Sigmoid colon (tissue), 7 donors: Measurements from ENCODE around the gene ZNF79. TPM values are rescaled to one million over a fixed set of nuclear protein-coding genes. Genes with fewer than 3 reads are reported as not detected.

Experiments used
- DNase-seq: peaks from one replicate; pipeline ENCODE4 v3.0.0-alpha.2; 2019
- H3K27ac ChIP-seq, 4 donors: fragments of 200-600 bp; sonication (generic); one replicate each; pipeline ENCODE4 v1.5.1; 2016 to 2019; ENCODE audit warnings: mild to moderate bottlenecking in 1 of 4
- H3K27me3 ChIP-seq, 3 donors: fragments of 200-600 bp; sonication (generic); one replicate each; pipeline ENCODE4 v1.5.1; 2019; ENCODE audit warnings: mild to moderate bottlenecking in 1 of 3
- H3K36me3 ChIP-seq, 4 donors: fragments of 200-600 bp; sonication (generic); one replicate each; pipeline ENCODE4 v1.5.1; 2016 to 2019
- H3K4me1 ChIP-seq, 4 donors: fragments of 200-600 bp; sonication (generic); one replicate each; pipeline ENCODE4 v1.5.1; 2017 to 2019
- H3K4me3 ChIP-seq, 4 donors: fragments of 200-600 bp; sonication (generic); one replicate each; pipeline ENCODE4 v1.5.1; 2017 to 2019; ENCODE audit warnings: mild to moderate bottlenecking in 2 of 4, moderate library complexity in 1 of 4
- H3K9me3 ChIP-seq, 4 donors: fragments of 200-600 bp in 3 of 4; sonication (generic) in 3 of 4; one replicate each; pipeline versions ENCODE4 v1.5.1 to v1.6.1; 2013 to 2019
- EP300 ChIP-seq, 4 donors: sonication (generic); formaldehyde crosslinking; IDR thresholded peaks; one replicate each; pipeline ENCODE4 v1.6.1; 2017; ENCODE audit warnings: antibody characterized with exemption in 4 of 4
- POLR2A ChIP-seq, 2 donors: fragments of 450-650 bp; IDR thresholded peaks; one replicate each; pipeline ENCODE4 v1.6.1; 2016; ENCODE audit warnings: antibody characterized with exemption in 2 of 2, mild to moderate bottlenecking in 2 of 2, moderate library complexity in 2 of 2
- POLR2AphosphoS5 ChIP-seq, 4 donors: sonication (generic); formaldehyde crosslinking; IDR thresholded peaks; one replicate each; pipeline ENCODE4 v1.6.1; 2017; ENCODE audit warnings: antibody characterized with exemption in 4 of 4
- WGBS, 2 donors: extraction: QIAGEN DNeasy Blood & Tissue Kit; methylation state at CpG; one replicate each; pipeline ENCODE4 v1.1.7; 2013; 5-methylcytosine and 5-hydroxymethylcytosine counted together
- intact Hi-C: fragments of 100-400 bp; cut with DNase I; formaldehyde crosslinking; loops from one replicate; pipeline ENCODE4 v1.15.1; 2023
- polyA plus RNA-seq, 3 donors: library from polyadenylated mRNA; stranded (reverse); fragments of 200-250 nt; gene quantifications; one replicate each; pipeline ENCODE4 v1.2.3, GENCODE V29; 2013
- total RNA-seq, 4 donors: library from RNA; depleted of rRNA; stranded (reverse); fragments of >200 nt; gene quantifications; one replicate each; pipeline ENCODE4 v1.1.0, GENCODE V29; 2016
- TF ChIP-seq, protein P1 (sequence below), 4 experiments: fragments of 450-650 bp in 3 of 4; fragments of 200-600 bp in 1 of 4; IDR thresholded peaks; one replicate each; pipeline ENCODE4 v1.5.1; 2016 to 2019; ENCODE audit warnings: antibody characterized with exemption in 4 of 4, mild to moderate bottlenecking in 3 of 4, moderate library complexity in 2 of 4
- donor health status: healthy with polysubstance abuse.
- donor health status: Bipolar disorder and iron deficiency.
- donor health status: healthy.

The ZNF79 gene
- total and polyA plus RNA-seq, 7 donors: 0.60 to 14.6 (median 10.9) TPM

DNA sequence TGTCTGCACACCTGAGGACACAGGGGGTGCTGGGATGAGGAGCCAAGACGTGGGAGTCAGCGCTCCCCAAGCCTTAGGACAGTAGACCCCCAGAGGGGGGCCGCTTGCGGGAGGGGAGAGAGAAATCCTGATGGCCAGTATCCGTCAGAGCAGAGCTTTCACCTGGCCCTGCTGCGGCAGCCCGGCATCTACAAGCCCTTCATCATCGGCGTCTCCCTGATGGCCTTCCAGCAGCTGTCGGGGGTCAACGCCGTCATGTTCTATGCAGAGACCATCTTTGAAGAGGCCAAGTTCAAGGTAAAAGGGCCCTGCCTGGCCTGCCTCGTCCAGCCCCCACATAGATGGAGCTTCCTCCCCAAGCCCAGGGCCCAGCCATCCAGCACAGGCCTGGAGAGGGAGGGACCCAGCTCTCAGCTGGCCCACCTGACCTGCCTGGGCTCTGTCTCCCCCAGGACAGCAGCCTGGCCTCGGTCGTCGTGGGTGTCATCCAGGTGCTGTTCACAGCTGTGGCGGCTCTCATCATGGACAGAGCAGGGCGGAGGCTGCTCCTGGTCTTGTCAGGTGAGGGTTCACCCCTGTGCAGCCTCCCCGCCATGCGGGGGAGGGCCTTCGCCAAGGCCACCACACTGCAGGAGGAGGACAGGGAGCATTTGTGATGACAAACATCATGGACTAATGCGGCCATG lies 20.5 kb upstream of the ZNF79 start:
- Histone ChIP-seq H3K4me1 (peaks cover 0 to 59% (median 32%) of the 10 kb centered on the region in 4 donors), H3K36me3 (peaks cover 17 to 89% (median 38%) of the 10 kb centered on the region in 4 donors), H3K27me3 (no peaks in the 10 kb centered on the region), H3K27ac (peak overlapping the region in 2 of 4 donors; percentile 53 to 59), H3K4me3 (no peak overlapping the region), H3K9me3 (no peaks in the 10 kb centered on the region)
- intact Hi-C loops: no loop called here
- TF ChIP-seq POLR2A (IDR thresholded peaks at IDR 0.05) (no peak), EP300 (IDR thresholded peaks at IDR 0.05) (no peak), POLR2AphosphoS5 (IDR thresholded peaks at IDR 0.05) (no peak)
- TF ChIP-seq, protein P1, sequence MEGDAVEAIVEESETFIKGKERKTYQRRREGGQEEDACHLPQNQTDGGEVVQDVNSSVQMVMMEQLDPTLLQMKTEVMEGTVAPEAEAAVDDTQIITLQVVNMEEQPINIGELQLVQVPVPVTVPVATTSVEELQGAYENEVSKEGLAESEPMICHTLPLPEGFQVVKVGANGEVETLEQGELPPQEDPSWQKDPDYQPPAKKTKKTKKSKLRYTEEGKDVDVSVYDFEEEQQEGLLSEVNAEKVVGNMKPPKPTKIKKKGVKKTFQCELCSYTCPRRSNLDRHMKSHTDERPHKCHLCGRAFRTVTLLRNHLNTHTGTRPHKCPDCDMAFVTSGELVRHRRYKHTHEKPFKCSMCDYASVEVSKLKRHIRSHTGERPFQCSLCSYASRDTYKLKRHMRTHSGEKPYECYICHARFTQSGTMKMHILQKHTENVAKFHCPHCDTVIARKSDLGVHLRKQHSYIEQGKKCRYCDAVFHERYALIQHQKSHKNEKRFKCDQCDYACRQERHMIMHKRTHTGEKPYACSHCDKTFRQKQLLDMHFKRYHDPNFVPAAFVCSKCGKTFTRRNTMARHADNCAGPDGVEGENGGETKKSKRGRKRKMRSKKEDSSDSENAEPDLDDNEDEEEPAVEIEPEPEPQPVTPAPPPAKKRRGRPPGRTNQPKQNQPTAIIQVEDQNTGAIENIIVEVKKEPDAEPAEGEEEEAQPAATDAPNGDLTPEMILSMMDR (IDR thresholded peaks at IDR 0.05): no peak
- no peak for DNase-seq
- WGBS, 2 donors: 90 to 91% methylated on average over 22 of the region's 22 CpGs

- H3K4me1 ChIP-seq: peaks cover 0 to 49% (median 22%) of the 10 kb centered on the region in 4 donors
- no peaks in the 10 kb centered on the region for H3K9me3 ChIP-seq
- TF ChIP-seq POLR2A (IDR thresholded peaks at IDR 0.05) (no peak), EP300 (IDR thresholded peaks at IDR 0.05) (no peak), POLR2AphosphoS5 (IDR thresholded peaks at IDR 0.05) (no peak)
- TF ChIP-seq, protein P1 (IDR thresholded peaks at IDR 0.05): no peak
- no peaks in the 10 kb centered on the region for H3K27me3 ChIP-seq
- intact Hi-C loops: no loop called here
- no peak overlapping the region for H3K4me3 ChIP-seq
- no peak for DNase-seq
- 85 to 92% methylated on average over 23 of the region's 23 CpGs for WGBS, 2 donors
- peak overlapping the region in 2 of 4 donors; percentile 3 to 28 for H3K27ac ChIP-seq
- peaks cover 17 to 89% (median 38%) of the 10 kb centered on the region in 4 donors for H3K36me3 ChIP-seq
Observed at GRCh38 chr9:127404631-127405030, 19.6 kb upstream of the ZNF79 start.

GRCh38 chr9:127405344-127406125 lies 18.6 kb upstream of the ZNF79 start:
- peak overlapping the region in 2 of 4 donors; percentile 65 to 73 for H3K27ac ChIP-seq

DNA sequence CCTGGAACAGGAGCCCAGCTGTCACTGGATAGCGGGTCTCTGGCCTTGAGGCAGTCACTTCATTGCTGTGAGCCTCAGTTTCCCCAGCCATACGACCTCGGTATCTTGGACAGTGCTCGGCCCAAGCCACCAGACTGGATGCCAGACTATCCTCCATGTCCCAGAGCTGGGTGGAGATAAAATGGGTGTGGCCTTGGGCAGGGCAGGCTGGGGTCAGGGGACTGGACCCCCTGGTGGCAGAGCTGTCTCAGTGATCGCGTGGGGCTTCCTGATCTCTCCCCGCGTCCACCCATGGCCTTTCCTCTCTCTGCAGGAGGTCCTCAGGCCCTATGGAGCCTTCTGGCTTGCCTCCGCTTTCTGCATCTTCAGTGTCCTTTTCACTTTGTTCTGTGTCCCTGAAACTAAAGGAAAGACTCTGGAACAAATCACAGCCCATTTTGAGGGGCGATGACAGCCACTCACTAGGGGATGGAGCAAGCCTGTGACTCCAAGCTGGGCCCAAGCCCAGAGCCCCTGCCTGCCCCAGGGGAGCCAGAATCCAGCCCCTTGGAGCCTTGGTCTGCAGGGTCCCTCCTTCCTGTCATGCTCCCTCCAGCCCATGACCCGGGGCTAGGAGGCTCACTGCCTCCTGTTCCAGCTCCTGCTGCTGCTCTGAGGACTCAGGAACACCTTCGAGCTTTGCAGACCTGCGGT lies 17.2 kb upstream of the ZNF79 start:
- intact Hi-C loops: no loop called here
- no peak for DNase-seq
- Histone ChIP-seq H3K27ac (peak overlapping the region in 3 of 4 donors; percentile 58 to 73 (median 65)), H3K9me3 (no peaks in the 10 kb centered on the region), H3K27me3 (no peaks in the 10 kb centered on the region), H3K36me3 (peaks cover 17 to 66% (median 28%) of the 10 kb centered on the region in 4 donors), H3K4me3 (no peak overlapping the region), H3K4me1 (peaks cover 0 to 39% (median 29%) of the 10 kb centered on the region in 4 donors)
- 90% methylated on average over 13 of the region's 13 CpGs for WGBS, 2 donors
- TF ChIP-seq POLR2AphosphoS5 (IDR thresholded peaks at IDR 0.05): no peak

More at GRCh38 chr9:127405344-127406125, 18.6 kb upstream of the ZNF79 start:
- no peak overlapping the region for H3K4me3 ChIP-seq
- no peaks in the 10 kb centered on the region for H3K9me3 ChIP-seq
- intact Hi-C loops: no loop called here
- no peaks in the 10 kb centered on the region for H3K27me3 ChIP-seq
- WGBS, 2 donors: 91 to 93% methylated on average over 20 of the region's 20 CpGs
- H3K36me3 ChIP-seq: peaks cover 17 to 80% (median 34%) of the 10 kb centered on the region in 4 donors
- DNase-seq: no peak
- peaks cover 0 to 40% (median 18%) of the 10 kb centered on the region in 4 donors for H3K4me1 ChIP-seq
- TF ChIP-seq, protein P1 (IDR thresholded peaks at IDR 0.05): no peak
- TF ChIP-seq EP300 (IDR thresholded peaks at IDR 0.05) (no peak), POLR2A (IDR thresholded peaks at IDR 0.05) (no peak), POLR2AphosphoS5 (IDR thresholded peaks at IDR 0.05) (no peak)
